SJSA1 (cell line): ENCODE measurements around the gene KPTN. TPM values are rescaled to one million over a fixed set of nuclear protein-coding genes. Genes with fewer than 3 reads are reported as not detected.

Experiments used
- DNase-seq, 2 experiments: peaks; one replicate each; pipeline ENCODE4 v3.0.0-alpha.2; 2015 to 2020; ENCODE audit warnings: low spot score in 2 of 2, low read depth in 1 of 2
- H3K27ac ChIP-seq: fragments of 250-450 bp; sonication (Bioruptor Pico); 2 replicates; pipeline ENCODE4 v1.5.1; 2020; ENCODE audit warnings: mild to moderate bottlenecking, moderate library complexity
- H3K27me3 ChIP-seq: fragments of 250-450 bp; sonication (Bioruptor Pico); replicated peaks from 2 replicates; pipeline ENCODE4 v1.5.1; 2020; ENCODE audit warnings: mild to moderate bottlenecking, moderate library complexity
- H3K36me3 ChIP-seq: fragments of 250-450 bp; sonication (Bioruptor Pico); 2 replicates; pipeline ENCODE4 v1.5.1; 2020; ENCODE audit warnings: mild to moderate bottlenecking
- H3K4me1 ChIP-seq: fragments of 250-450 bp; sonication (Bioruptor Pico); replicated peaks from 2 replicates; pipeline ENCODE4 v1.6.1; 2021; ENCODE audit warnings: mild to moderate bottlenecking
- H3K4me3 ChIP-seq: fragments of 250-450 bp; sonication (Bioruptor Pico); 2 replicates; pipeline ENCODE4 v1.5.1; 2020; ENCODE audit warnings: mild to moderate bottlenecking
- H3K9me3 ChIP-seq: fragments of 250-450 bp; sonication (Bioruptor Pico); replicated peaks from 2 replicates; pipeline ENCODE4 v1.5.1; 2020; ENCODE audit warnings: mild to moderate bottlenecking
- total RNA-seq: library from RNA; depleted of rRNA; stranded (reverse); fragments of >200 nt; shearing (Covaris generic); gene quantifications from 2 replicates; pipeline ENCODE4 v1.2.3, GENCODE V29; 2014

KPTN gene
- total RNA-seq, 1 experiment from 2014 or later: 7.2 TPM

- DNase-seq: no peak
- no peak overlapping the region for H3K4me3 ChIP-seq
- H3K4me1 ChIP-seq: no peaks in the 10 kb centered on the region
- no peak overlapping the region for H3K27ac ChIP-seq
- H3K36me3 ChIP-seq: peaks cover 46% of the 10 kb centered on the region
- H3K9me3 ChIP-seq: no peaks in the 10 kb centered on the region
- no peaks in the 10 kb centered on the region for H3K27me3 ChIP-seq
These were observed 19.3 kb upstream of the KPTN start for GRCh38 chr19:47503130-47503825.

DNA sequence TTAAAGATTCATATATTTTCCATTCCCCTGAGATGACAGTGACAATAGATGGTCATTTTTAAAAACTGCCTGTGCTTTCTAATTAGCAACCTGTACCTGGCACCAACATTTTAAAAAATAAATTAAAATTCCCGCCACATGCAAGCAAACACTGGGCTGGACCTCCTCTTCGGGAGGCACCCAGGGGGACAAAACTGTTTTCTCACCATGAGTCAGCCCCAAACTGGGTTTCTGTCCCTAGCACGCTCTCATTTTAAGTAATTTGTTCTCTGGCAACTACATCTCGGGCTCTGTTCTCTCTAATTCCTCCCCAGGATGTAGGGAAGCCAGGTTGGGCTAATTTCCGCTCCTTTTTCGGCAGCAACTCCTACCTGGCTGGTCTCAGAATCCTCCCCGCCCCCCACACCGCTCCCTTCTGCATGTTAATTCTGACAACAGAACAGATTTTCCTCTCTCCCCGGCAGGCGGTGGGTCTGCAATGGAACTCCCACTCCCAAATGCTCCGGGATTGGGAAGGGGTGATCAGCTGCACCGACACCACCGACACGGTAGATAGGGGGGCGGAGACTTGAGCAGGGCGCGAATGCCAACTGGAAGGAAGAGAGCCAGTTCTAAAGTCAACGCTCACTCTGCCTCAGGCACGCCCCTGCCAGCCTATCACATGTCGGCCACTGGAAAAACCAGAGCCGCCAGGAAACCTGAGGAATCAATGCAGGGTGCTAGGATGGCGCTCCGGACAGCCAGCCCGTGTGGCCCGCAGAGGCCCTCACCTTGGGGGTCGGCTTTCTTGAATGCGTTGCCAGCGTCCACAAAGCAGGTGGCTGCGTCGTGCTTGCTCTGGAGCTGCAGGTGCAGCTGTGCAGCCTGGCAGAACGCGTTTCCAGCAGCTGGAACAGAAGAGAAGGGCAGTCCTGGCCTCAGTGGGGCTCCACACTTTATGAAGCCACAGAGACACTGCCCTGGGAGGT lies 16.1 kb upstream of the KPTN start:
- Histone ChIP-seq H3K4me1 (no peaks in the 10 kb centered on the region), H3K27ac (no peak overlapping the region), H3K4me3 (no peak overlapping the region), H3K36me3 (peaks cover 70% of the 10 kb centered on the region), H3K9me3 (no peaks in the 10 kb centered on the region), H3K27me3 (no peaks in the 10 kb centered on the region)
- no peak for DNase-seq

DNA sequence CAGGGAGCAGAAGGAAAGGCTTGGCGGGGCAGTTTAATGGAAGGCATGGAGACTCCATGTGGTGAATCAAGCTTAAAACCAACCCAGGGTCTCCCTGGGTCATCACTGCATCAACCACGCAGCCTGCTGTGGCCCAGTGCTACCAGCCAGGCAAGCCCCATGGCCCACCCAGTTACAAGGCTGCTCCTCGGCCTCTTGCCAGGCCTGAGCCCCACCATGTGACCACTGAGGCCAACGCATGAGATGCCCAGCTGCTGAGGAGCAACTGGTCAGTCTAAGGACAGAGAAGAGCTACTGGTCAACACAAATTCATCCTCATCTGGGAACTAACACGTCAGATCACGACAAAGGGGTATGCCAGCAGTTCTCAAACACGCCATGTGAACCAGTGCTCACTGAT lies 15.4 kb upstream of the KPTN start:
- Histone ChIP-seq H3K36me3 (peaks cover 73% of the 10 kb centered on the region), H3K27ac (no peak overlapping the region), H3K4me3 (no peak overlapping the region), H3K4me1 (no peaks in the 10 kb centered on the region), H3K9me3 (no peaks in the 10 kb centered on the region), H3K27me3 (no peaks in the 10 kb centered on the region)
- DNase-seq: no peak

GRCh38 chr19:47498561-47498960 lies 14.5 kb upstream of the KPTN start:
- Histone ChIP-seq H3K9me3 (no peaks in the 10 kb centered on the region), H3K4me3 (no peak overlapping the region), H3K36me3 (peaks cover 69% of the 10 kb centered on the region), H3K27me3 (no peaks in the 10 kb centered on the region), H3K4me1 (no peaks in the 10 kb centered on the region), H3K27ac (no peak overlapping the region)
- DNase-seq: no peak

DNA sequence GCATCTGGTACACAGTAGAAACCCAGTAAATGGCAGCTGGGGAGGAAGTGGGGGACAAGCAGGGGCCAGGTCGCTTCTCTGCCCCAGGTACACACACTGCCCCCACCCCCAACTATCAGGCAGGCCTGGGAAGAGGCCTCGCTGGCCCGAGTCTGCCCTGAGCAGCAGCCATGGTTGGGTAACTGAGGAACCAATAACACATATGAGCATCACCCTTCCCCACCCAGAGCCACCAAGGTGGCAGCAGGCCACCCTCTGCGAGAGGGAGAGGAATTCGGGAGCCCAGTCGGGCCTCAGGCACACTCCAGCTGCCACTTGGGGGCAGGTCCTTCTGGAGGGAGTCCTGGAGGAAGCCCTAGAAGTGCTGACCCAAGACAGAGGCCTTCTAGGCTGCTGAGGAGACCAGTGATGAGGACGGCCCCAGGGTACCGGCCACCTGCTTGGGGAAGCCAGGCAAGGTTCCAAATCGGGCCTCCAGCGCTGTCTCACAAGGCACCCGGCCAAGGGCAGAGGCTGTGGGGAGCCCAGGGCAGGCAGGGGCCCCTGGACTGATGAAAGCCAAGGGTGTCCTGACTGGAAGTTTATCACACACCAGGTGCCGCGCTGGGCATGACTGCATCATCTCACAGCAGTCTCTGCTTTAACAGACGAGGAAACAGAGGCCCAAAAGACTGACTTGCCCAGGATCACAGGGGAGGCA lies 14.0 kb upstream of the KPTN start:
- peaks cover 69% of the 10 kb centered on the region for H3K36me3 ChIP-seq
- no peaks in the 10 kb centered on the region for H3K4me1 ChIP-seq

GRCh38 chr19:47497050-47497766 lies 13.2 kb upstream of the KPTN start:
- H3K4me1 ChIP-seq: no peaks in the 10 kb centered on the region
- DNase-seq: no peak
- no peaks in the 10 kb centered on the region for H3K27me3 ChIP-seq
- peaks cover 71% of the 10 kb centered on the region for H3K36me3 ChIP-seq
- no peak overlapping the region for H3K4me3 ChIP-seq
- H3K9me3 ChIP-seq: no peaks in the 10 kb centered on the region
- H3K27ac ChIP-seq: no peak overlapping the region

More for the DNA sequence above, 14.0 kb upstream of the KPTN start:
- DNase-seq: no peak
- Histone ChIP-seq H3K27me3 (no peaks in the 10 kb centered on the region), H3K4me3 (no peak overlapping the region), H3K9me3 (no peaks in the 10 kb centered on the region), H3K27ac (no peak overlapping the region)

DNA sequence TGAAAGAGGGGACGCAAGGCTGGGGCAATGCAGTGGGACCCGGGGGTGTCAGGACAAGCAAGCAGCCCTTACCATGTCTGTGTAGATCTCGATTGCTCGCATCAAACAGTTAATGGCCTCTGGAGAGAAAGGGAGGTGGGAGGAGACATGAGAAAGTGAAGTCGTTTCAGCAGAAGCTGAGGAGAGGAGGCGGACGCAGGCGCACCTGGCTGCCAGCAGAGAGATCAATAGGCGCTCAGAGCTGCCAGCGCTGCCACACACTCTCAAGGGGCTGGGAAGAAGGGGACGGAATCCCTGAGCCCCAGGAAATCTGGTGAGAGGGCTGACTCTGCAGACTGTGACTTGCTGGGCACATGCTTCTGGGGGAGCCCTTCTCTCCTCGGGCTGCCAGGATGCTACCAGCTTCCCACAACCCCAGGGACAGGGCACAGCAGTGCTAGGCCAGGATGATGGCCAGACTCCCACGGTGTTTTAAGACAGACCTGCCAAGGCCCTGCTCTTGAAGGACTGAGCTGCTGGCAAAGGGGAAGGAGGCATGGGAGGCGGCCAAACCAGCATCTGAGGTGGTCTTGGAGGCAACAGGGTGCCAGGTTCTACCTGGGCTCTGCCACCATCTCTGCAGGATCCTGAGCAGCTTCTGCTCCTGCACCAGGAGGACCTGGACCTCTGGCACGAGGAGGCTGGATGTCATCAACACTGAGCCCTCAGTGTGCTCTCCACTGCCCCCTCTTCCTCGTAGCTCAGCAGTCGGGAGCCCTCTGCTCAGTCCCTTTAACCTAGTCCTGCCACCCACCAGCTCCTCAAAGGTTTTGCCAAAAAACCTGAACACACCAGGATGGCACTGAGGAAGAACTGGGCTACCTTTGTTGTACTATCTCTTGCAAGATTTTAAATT lies 11.7 kb upstream of the KPTN start:
- Histone ChIP-seq H3K9me3 (no peaks in the 10 kb centered on the region), H3K4me3 (no peak overlapping the region), H3K27me3 (no peaks in the 10 kb centered on the region), H3K4me1 (no peaks in the 10 kb centered on the region), H3K36me3 (peaks cover 73% of the 10 kb centered on the region), H3K27ac (no peak overlapping the region)
- DNase-seq: no peak

- Histone ChIP-seq H3K4me3 (no peak overlapping the region), H3K4me1 (no peaks in the 10 kb centered on the region), H3K27ac (no peak overlapping the region), H3K27me3 (no peaks in the 10 kb centered on the region), H3K9me3 (no peaks in the 10 kb centered on the region), H3K36me3 (peaks cover 74% of the 10 kb centered on the region)
- DNase-seq: no peak
These were observed 10.7 kb upstream of the KPTN start for GRCh38 chr19:47494729-47495128.

GRCh38 chr19:47494211-47494547 lies 10.2 kb upstream of the KPTN start:
- Histone ChIP-seq H3K9me3 (no peaks in the 10 kb centered on the region), H3K36me3 (peaks cover 76% of the 10 kb centered on the region), H3K27me3 (no peaks in the 10 kb centered on the region), H3K4me1 (no peaks in the 10 kb centered on the region), H3K4me3 (no peak overlapping the region), H3K27ac (no peak overlapping the region)
- DNase-seq: no peak

- no peaks in the 10 kb centered on the region for H3K9me3 ChIP-seq
- peaks cover 72% of the 10 kb centered on the region for H3K36me3 ChIP-seq
- no peak overlapping the region for H3K4me3 ChIP-seq
- DNase-seq: no peak
- H3K4me1 ChIP-seq: no peaks in the 10 kb centered on the region
- no peaks in the 10 kb centered on the region for H3K27me3 ChIP-seq
- no peak overlapping the region for H3K27ac ChIP-seq
These were observed 9.6 kb upstream of the KPTN start for GRCh38 chr19:47493378-47494210.

- Histone ChIP-seq H3K36me3 (peaks cover 70% of the 10 kb centered on the region), H3K4me1 (no peaks in the 10 kb centered on the region)
These were observed 8.8 kb upstream of the KPTN start for GRCh38 chr19:47492571-47493377.

More at GRCh38 chr19:47492571-47493377, 8.8 kb upstream of the KPTN start:
- Histone ChIP-seq H3K4me3 (no peak overlapping the region), H3K9me3 (no peaks in the 10 kb centered on the region), H3K27ac (no peak overlapping the region), H3K27me3 (no peaks in the 10 kb centered on the region)
- DNase-seq: no peak
